GM18519 (cell line): ENCODE measurements around the gene RAP1GAP.

Experiments
- ATAC-seq: cut with Tn5 transposase; IDR thresholded peaks from one replicate; pipeline ENCODE4 v1.9.1; 2021; ENCODE audit warnings: mild to moderate bottlenecking, moderate library complexity; ENCODE audit not compliant: unreplicated experiment, low FRiP score

The RAP1GAP gene

DNA sequence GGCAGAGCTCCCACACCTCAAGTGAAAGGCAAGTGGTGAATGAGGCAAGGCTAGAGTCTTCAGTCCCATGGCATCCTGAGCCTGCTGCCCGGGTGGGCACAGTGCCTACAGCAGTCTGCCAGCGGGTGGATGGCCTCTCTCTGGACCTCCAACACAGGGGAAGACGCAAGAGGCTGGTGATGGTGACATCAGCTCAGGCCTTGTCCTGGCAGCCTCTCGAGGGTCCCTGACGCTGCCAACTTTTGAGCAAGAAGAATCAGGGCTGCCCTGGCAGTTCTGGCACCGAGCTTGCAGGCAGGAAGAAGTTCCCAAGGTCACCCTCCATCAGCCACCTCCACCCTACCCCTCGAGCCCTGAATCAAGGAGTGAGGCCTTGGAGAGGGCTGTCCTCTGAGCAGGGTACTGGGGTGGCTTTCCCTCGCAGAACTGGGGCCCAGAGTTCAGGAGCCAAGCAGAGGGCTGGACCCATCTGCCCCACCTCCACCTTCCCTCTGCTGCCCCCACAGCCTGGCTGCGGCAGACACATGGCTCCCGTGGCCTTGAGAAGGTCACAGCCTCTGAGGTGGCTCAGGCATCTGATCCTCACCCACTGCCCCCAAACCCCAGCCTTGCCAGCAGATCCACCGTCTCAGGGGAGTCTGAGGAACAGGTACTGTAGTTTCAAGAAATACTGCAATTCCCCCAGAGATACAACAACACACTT lies 5.8 kb downstream of the RAP1GAP start:
- no peak for ATAC-seq

- ATAC-seq: no peak
Measured at GRCh38 chr1:21662426-21663247, 6.5 kb downstream of the RAP1GAP start.

GRCh38 chr1:21661886-21662285 lies 7.3 kb downstream of the RAP1GAP start:
- ATAC-seq: no peak

GRCh38 chr1:21659924-21660326 lies 9.2 kb downstream of the RAP1GAP start:
- ATAC-seq: no peak

GRCh38 chr1:21659099-21659923 lies 9.8 kb downstream of the RAP1GAP start:
- ATAC-seq: no peak

DNA sequence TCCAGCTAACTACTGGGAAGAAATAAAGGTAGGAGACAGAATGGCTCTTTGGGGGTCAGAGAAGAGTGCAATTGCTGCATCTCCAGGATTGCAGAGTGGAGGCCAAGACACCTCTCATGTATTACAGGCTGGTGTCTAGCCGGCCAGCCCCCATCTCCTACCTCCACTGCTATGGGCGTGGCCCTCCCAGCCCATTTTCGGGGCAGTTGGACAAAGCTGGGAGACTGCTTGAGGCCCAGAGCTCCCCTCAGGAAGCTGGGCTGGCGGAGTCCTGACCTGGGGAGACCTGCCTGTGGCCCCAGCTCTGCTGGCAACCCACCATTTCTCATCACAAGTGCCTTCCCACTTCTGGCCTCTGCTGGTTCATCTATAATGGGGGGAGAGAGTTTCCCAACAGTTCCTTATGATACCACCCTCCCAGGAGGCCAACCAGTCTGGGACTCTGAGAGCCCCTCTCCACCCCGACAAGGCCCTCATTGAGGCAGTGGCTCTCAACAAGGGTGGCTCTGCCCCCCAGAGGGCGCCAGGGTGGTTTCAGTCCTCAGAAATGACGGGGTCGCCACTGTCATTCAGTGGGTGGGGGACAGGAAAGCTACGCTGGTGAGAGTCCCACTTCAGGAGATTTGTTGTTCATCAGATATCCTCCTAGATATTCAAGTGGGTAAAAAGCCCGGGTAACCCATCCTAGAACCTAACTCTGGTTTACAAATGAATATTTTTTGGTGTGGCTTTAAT lies 11.5 kb downstream of the RAP1GAP start:
- ATAC-seq: no peak

- ATAC-seq: no peak
Measured at GRCh38 chr1:21655748-21656147, 13.4 kb downstream of the RAP1GAP start.

DNA sequence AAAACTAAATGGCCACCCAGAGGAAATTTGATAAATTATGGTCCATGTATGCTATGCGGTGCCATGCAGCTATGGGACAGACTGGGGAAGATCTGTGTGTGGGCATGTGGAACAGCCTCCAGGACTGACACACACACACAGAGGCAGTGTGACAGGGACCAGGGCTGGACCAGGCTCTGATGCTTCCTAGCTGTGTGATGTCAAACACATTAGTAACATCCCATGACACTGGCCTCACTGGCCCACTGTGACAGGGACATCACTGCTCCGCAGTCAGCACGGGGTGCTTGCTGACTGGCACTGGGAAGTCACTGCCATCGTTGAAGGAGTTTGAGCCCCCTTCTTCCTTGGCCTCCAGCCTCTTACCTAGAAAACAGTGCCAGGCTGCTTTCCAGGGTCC lies 13.9 kb downstream of the RAP1GAP start:
- no peak for ATAC-seq

DNA sequence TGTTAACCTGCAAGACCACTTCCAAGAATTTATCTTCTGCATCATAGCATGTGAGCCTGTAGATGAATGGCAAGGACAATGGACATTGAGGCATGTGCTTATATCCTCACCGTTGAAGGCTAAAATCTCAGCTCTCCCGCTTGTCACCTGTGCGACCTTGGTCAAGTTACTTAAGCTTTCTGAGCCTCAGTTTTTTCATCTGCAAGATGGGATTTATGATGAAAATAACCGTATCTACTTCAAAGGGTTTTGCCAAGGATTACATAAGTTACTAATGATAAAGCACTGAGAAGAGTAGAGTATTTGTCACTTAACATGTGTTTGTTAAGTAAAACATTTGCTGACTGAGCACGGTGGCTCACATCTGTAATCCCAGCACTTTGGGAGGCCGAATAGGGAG lies 14.9 kb downstream of the RAP1GAP start:
- ATAC-seq: no peak

GRCh38 chr1:21653744-21654100 lies 15.4 kb downstream of the RAP1GAP start:
- ATAC-seq: no peak

GRCh38 chr1:21652937-21653743 lies 16.0 kb downstream of the RAP1GAP start:
- no peak for ATAC-seq

GRCh38 chr1:21652101-21652936 lies 16.8 kb downstream of the RAP1GAP start:
- no peak for ATAC-seq

- no peak for ATAC-seq
Measured at GRCh38 chr1:21651214-21652042, 17.7 kb downstream of the RAP1GAP start.

- no peak for ATAC-seq
Measured at GRCh38 chr1:21650400-21650799, 18.8 kb downstream of the RAP1GAP start.

DNA sequence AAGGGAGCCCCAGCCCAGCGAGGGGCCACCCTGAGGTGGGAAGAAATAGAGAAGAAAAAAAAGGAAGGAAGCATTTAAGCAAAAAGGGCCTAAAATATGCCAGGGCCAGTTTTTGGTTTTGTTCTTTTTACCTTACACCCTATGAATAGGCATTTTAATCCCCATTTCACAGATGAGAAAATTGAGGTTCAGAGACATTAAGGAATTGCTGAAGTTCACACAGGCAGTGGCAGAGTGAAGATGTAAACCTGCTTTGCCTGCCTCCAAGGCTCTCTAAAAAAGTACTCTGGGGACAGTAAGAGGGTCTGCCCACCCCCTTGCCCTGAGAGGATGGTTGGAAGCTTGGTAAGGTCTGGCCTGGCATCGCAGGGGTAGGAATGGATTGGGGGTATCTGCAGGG lies 19.8 kb downstream of the RAP1GAP start:
- ATAC-seq: no peak

- ATAC-seq: no peak
Measured at GRCh38 chr1:21648791-21649190, 20.4 kb downstream of the RAP1GAP start.

GRCh38 chr1:21648352-21648730 lies 20.8 kb downstream of the RAP1GAP start:
- ATAC-seq: no peak
